HG02623 (cell line): ENCODE results near the gene PHF12.

ENCODE experiments used
- ATAC-seq: cut with Tn5 transposase; IDR thresholded peaks from one replicate; pipeline ENCODE4 v1.9.1; 2021; ENCODE audit warnings: moderate library complexity; ENCODE audit not compliant: unreplicated experiment

The PHF12 gene

GRCh38 chr17:28975646-28976045 lies 24.3 kb upstream of the PHF12 start:
- no peak for ATAC-seq

- ATAC-seq = no peak
Observed at GRCh38 chr17:28975031-28975430, 23.7 kb upstream of the PHF12 start.

GRCh38 chr17:28974451-28974850 lies 23.1 kb upstream of the PHF12 start:
- ATAC-seq = no peak

- no peak for ATAC-seq
Observed at GRCh38 chr17:28973425-28973824, 22.1 kb upstream of the PHF12 start.

- no peak for ATAC-seq
Observed at GRCh38 chr17:28972437-28972836, 21.1 kb upstream of the PHF12 start.

- ATAC-seq = no peak
Observed at GRCh38 chr17:28970879-28971278, 19.6 kb upstream of the PHF12 start.

GRCh38 chr17:28969706-28970393 lies 18.5 kb upstream of the PHF12 start:
- no peak for ATAC-seq

GRCh38 chr17:28968914-28969295 lies 17.6 kb upstream of the PHF12 start:
- ATAC-seq = no peak

- no peak for ATAC-seq
Observed at GRCh38 chr17:28968231-28968913, 17.1 kb upstream of the PHF12 start.

GRCh38 chr17:28967221-28968135 lies 16.2 kb upstream of the PHF12 start:
- no peak for ATAC-seq

- ATAC-seq = no peak
Observed at GRCh38 chr17:28963841-28964240, 12.5 kb upstream of the PHF12 start.

- ATAC-seq = no peak
Observed at GRCh38 chr17:28963055-28963611, 11.8 kb upstream of the PHF12 start.

GRCh38 chr17:28961391-28961790 lies 10.1 kb upstream of the PHF12 start:
- ATAC-seq = no peak

GRCh38 chr17:28960256-28961061 lies 9.1 kb upstream of the PHF12 start:
- no peak for ATAC-seq

GRCh38 chr17:28959471-28959871 lies 8.2 kb upstream of the PHF12 start:
- ATAC-seq = no peak

GRCh38 chr17:28958820-28959455 lies 7.6 kb upstream of the PHF12 start:
- no peak for ATAC-seq

- ATAC-seq = no peak
Observed at GRCh38 chr17:28957992-28958355, 6.7 kb upstream of the PHF12 start.

GRCh38 chr17:28957277-28957991 lies 6.1 kb upstream of the PHF12 start:
- ATAC-seq = no peak

GRCh38 chr17:28956861-28957260 lies 5.5 kb upstream of the PHF12 start:
- ATAC-seq = no peak
